IPS-15b (cell line): Measurements from ENCODE around the gene DHX29.
A peak's percentile ranks its signal among the peaks of the same experiment; 100 is the strongest.

Experiments used
- H3K27me3 ChIP-seq: one replicate; pipeline ENCODE4 v1.6.1; 2013; ENCODE audit warnings: low read length; ENCODE audit not compliant: control insufficient read depth, insufficient read depth
- H3K36me3 ChIP-seq: one replicate; pipeline ENCODE4 v1.6.1; 2013; ENCODE audit warnings: low read length; ENCODE audit not compliant: control insufficient read depth, insufficient read depth
- H3K4me1 ChIP-seq: one replicate; pipeline ENCODE4 v1.6.1; 2013; ENCODE audit warnings: mild to moderate bottlenecking, low read length; ENCODE audit not compliant: control insufficient read depth, insufficient read depth
- H3K4me3 ChIP-seq: one replicate; pipeline ENCODE4 v1.5.1; 2013; ENCODE audit warnings: low read depth, low read length
- H3K9ac ChIP-seq: one replicate; pipeline ENCODE4 v1.6.1; 2013; ENCODE audit warnings: low read depth, mild to moderate bottlenecking, low read length
- H3K9me3 ChIP-seq: one replicate; pipeline ENCODE4 v1.6.1; 2013; ENCODE audit warnings: mild to moderate bottlenecking, low read length; ENCODE audit not compliant: control insufficient read depth, insufficient read depth

Gene DHX29

GRCh38 chr5:55307383-55308253, at the start of gene DHX29, which contains the start of gene MTREX:
Gene DHX29 (minus strand): TSS chr5:55307694. CDS start chr5:55307573, 121 bp downstream.
Gene MTREX (plus strand): TSS chr5:55307989. CDS start chr5:55308014, 25 bp downstream.
- Histone ChIP-seq H3K36me3 (no peaks in the 10 kb centered on the region), H3K9ac (peak within 1 kb of the TSS; percentile 90), H3K9me3 (no peaks in the 10 kb centered on the region), H3K4me3 (peak within 1 kb of the TSS; percentile 93), H3K4me1 (peaks cover 6% of the 10 kb centered on the region), H3K27me3 (no peaks in the 10 kb centered on the region)

- Histone ChIP-seq H3K36me3 (peaks cover 23% of the 10 kb centered on the region), H3K27me3 (no peaks in the 10 kb centered on the region), H3K4me3 (no peak overlapping the region), H3K9ac (no peak overlapping the region), H3K4me1 (no peaks in the 10 kb centered on the region), H3K9me3 (no peaks in the 10 kb centered on the region)
These were observed 49.4 kb upstream of the DHX29 start for GRCh38 chr5:55356896-55357295.

GRCh38 chr5:55350754-55351153, 43.3 kb upstream of the DHX29 start:
- no peaks in the 10 kb centered on the region for H3K27me3 ChIP-seq
- no peak overlapping the region for H3K4me3 ChIP-seq
- no peaks in the 10 kb centered on the region for H3K9me3 ChIP-seq
- H3K4me1 ChIP-seq = no peaks in the 10 kb centered on the region
- H3K36me3 ChIP-seq = peaks cover 26% of the 10 kb centered on the region
- no peak overlapping the region for H3K9ac ChIP-seq

GRCh38 chr5:55347786-55348185, 40.3 kb upstream of the DHX29 start:
- Histone ChIP-seq H3K27me3 (no peaks in the 10 kb centered on the region), H3K4me1 (no peaks in the 10 kb centered on the region), H3K36me3 (peaks cover 12% of the 10 kb centered on the region), H3K9me3 (no peaks in the 10 kb centered on the region), H3K9ac (no peak overlapping the region), H3K4me3 (no peak overlapping the region)

- Histone ChIP-seq H3K36me3 (peaks cover 15% of the 10 kb centered on the region), H3K4me3 (no peak overlapping the region), H3K9ac (no peak overlapping the region), H3K9me3 (no peaks in the 10 kb centered on the region), H3K27me3 (no peaks in the 10 kb centered on the region), H3K4me1 (no peaks in the 10 kb centered on the region)
These were observed 37.8 kb upstream of the DHX29 start for GRCh38 chr5:55345327-55345726.

GRCh38 chr5:55344392-55344992, 37.0 kb upstream of the DHX29 start:
- Histone ChIP-seq H3K27me3 (no peaks in the 10 kb centered on the region), H3K9ac (no peak overlapping the region), H3K36me3 (peaks cover 12% of the 10 kb centered on the region), H3K4me1 (no peaks in the 10 kb centered on the region), H3K4me3 (no peak overlapping the region), H3K9me3 (no peaks in the 10 kb centered on the region)

- Histone ChIP-seq H3K4me1 (no peaks in the 10 kb centered on the region), H3K36me3 (peaks cover 12% of the 10 kb centered on the region)
These were observed 36.1 kb upstream of the DHX29 start for GRCh38 chr5:55343609-55344008.

GRCh38 chr5:55343107-55343506, 35.6 kb upstream of the DHX29 start:
- Histone ChIP-seq H3K9ac (no peak overlapping the region), H3K4me3 (no peak overlapping the region), H3K36me3 (peaks cover 10% of the 10 kb centered on the region), H3K4me1 (no peaks in the 10 kb centered on the region), H3K9me3 (no peaks in the 10 kb centered on the region), H3K27me3 (no peaks in the 10 kb centered on the region)

More at GRCh38 chr5:55343609-55344008, 36.1 kb upstream of the DHX29 start:
- Histone ChIP-seq H3K9ac (no peak overlapping the region), H3K27me3 (no peaks in the 10 kb centered on the region), H3K9me3 (no peaks in the 10 kb centered on the region), H3K4me3 (no peak overlapping the region)

- H3K9ac ChIP-seq = no peak overlapping the region
- peaks cover 6% of the 10 kb centered on the region for H3K36me3 ChIP-seq
- no peaks in the 10 kb centered on the region for H3K9me3 ChIP-seq
These were observed 31.3 kb upstream of the DHX29 start for GRCh38 chr5:55338810-55339243.

GRCh38 chr5:55338092-55338613, 30.7 kb upstream of the DHX29 start:
- Histone ChIP-seq H3K27me3 (no peaks in the 10 kb centered on the region), H3K36me3 (peaks cover 6% of the 10 kb centered on the region), H3K9me3 (no peaks in the 10 kb centered on the region), H3K9ac (no peak overlapping the region), H3K4me1 (no peaks in the 10 kb centered on the region), H3K4me3 (no peak overlapping the region)

More at GRCh38 chr5:55338810-55339243, 31.3 kb upstream of the DHX29 start:
- Histone ChIP-seq H3K4me3 (no peak overlapping the region), H3K4me1 (no peaks in the 10 kb centered on the region), H3K27me3 (no peaks in the 10 kb centered on the region)

- Histone ChIP-seq H3K4me1 (no peaks in the 10 kb centered on the region), H3K27me3 (no peaks in the 10 kb centered on the region), H3K4me3 (no peak overlapping the region), H3K36me3 (no peaks in the 10 kb centered on the region), H3K9ac (no peak overlapping the region), H3K9me3 (no peaks in the 10 kb centered on the region)
These were observed 26.3 kb upstream of the DHX29 start for GRCh38 chr5:55333811-55334210.
